ENCODE results near the gene TUBGCP2.

The TUBGCP2 gene

DNA sequence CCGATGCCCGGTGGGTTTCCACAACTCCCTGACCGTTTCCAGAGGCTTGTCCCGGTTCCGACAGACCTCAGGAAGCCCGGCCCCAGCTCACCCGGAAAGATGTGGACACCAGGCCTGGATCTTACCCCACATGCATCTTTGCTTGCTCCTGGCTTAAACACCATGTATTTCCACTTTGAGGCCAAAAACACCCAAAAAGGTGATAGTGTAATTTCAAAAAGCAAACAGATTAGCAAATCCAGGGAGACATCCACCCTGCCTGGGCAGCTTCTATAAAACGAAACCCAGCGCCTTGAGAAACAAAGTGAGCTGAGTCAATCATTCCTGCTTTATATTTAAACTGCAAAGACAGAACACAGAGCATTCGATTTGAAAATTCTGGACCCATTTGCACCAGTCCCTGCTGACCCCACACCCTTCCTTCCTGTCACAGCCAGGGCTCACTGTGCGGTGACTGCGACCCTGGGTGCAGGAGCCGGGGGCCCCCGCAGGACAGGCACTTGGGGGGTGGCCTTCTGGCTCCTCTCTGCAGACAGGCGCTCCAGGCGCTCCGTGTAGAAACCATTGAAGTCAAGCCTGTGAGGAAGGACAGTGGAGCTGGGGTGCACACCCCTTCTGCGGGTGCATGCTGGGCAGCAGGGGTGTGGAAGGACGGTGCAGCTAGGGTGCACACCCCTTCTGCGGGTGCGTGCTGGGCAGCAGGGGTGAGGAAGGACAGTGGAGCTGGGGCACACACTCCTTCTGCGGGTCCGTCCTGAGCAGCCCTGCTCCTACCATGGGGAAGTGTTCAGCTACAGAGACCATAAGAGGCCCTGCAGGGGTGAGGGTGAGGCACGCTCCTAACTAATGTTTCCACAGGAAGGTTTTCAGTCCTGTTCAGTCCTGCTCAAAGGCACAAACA lies 29.1 kb downstream of the TUBGCP2 start:
- DNase-seq (ENCODE audit: low read depth in 2 of 2): no peak

DNA sequence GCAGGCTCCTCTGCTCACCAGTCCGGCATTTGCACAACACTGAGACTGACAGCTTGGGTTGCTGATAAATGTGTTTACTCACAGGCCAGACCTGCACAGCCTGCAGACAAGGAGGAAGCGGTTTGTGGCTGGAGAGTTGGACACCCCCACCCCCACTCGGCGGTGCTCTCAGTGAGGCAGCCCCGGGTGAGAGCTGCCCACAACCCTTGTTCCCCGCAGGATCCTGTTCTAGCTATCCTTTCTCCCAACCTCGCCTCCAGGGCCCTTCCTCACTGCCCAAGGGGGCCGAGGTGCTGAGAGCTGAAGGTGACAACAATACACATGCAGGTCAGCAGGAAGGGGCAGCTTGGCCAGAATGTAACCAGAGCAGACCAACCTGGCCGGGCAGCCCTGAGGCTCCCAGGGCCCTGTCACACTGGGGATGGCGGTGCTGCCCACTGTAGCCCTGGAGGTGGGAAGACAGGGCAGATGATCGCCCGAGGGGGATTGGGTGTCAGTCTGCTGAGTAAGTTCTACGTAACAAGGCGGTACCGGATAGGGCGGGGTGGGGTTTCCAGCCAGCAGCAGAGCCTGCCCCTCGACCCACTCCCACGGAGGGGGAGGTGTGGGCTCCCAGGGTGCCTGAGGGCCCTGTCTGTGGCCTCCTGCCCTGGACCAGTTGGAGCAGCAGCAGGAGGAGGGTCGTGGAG lies 30.0 kb downstream of the TUBGCP2 start:
- peak in 1 of 2 donors; percentile 46 for DNase-seq (ENCODE audit: low read depth in 2 of 2)

DNA sequence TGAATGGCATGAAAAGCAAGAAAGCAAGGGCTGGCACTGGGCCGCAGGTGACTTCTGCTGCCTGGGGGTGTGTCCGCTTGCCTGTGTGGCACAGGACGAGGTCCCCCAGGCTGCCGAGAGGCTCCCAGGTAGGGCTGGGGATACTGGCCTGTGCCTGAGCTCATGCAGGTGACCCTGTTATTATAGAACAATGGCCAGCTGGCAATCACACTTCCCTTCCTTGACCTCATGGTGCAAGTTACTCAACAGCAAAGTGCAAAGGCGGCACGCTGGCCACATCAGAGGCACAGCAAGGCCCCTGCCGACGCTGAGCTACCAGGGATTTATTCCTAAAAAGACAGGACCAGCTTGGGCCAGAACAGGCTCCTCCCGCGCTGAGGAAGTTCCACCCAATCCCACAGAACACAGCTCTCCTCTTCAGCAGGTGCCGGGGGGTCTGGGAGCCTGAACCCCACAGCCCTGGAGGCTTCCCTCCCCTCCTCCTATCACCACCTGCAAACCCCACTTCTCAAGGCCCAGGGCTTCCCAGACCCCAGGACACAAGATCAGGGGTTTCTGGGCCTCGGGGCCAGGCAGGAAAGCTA lies 30.6 kb downstream of the TUBGCP2 start:
- DNase-seq (ENCODE audit: low read depth in 2 of 2): no peak

DNA sequence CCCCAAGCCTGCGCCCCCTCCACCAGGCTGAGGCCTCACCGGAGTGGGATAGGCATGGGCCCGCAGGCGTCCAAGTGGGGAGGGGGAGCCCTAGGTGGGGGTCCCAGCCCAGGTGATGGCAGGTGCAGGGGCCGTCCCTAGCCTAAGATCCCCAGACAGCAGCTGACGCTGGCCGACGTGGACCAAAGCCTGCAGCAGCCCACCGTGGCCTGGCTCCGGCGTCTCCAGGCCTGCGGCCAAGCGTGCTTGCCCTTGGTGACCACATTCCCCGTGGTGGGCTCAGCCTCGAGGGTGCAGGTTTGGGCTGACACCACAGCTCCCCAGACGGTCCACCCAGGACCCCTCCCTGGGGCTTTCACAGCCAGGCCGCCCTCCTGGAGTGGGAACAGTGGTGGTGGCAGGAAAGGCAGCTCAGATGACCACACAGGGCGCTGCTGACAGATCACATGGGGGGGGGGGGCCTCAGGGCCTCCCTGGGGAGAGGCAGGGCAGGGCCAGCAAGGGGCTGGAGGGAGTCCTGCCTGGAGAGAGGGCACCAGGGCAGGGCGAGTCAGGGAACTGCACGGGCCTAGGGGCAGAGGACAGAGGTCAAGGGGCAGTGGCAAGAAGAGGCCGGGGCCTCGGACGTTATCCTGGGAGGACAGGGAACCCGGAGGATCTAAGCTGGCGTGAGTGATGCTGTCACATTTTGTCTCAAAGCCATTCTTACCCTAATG lies 31.2 kb downstream of the TUBGCP2 start:
- DNase-seq (ENCODE audit: low read depth in 2 of 2): no peak

GRCh38 chr10:133276435-133277201 lies 32.1 kb downstream of the TUBGCP2 start, which contains the start of gene ADAM8:
TSS of gene ADAM8 (minus strand) at chr10:133276868. CDS start at chr10:133276817, 51 bp downstream.
- peak in 1 of 2 donors; percentile 42 for DNase-seq (ENCODE audit: low read depth in 2 of 2)

DNA sequence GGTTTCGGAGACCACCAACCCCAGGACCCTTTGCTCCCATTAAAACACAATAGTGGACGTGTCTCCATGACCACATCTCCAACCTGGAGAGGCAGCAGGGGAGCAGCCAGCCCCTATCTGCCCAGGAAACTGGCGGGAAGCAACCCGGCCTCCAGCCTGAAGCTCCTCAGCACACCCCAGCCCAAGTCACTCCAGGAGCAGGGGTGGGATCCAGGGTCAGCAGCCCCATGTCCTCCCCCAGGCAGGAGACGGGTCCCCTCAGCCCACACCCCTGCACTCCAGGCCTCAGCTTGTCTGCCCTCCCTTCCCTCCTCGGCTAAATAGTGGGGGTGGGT lies 32.6 kb downstream of the TUBGCP2 start:
- DNase-seq (ENCODE audit: low read depth in 2 of 2): no peak

GRCh38 chr10:133275684-133276092 lies 33.0 kb downstream of the TUBGCP2 start:
- DNase-seq (ENCODE audit: low read depth in 2 of 2): no peak

- DNase-seq (ENCODE audit: low read depth in 2 of 2): peak; percentile 55 to 61
Measured at GRCh38 chr10:133274751-133275683, 33.7 kb downstream of the TUBGCP2 start.

- DNase-seq (ENCODE audit: low read depth in 2 of 2): no peak
Measured at GRCh38 chr10:133273534-133274143, 35.0 kb downstream of the TUBGCP2 start.

DNA sequence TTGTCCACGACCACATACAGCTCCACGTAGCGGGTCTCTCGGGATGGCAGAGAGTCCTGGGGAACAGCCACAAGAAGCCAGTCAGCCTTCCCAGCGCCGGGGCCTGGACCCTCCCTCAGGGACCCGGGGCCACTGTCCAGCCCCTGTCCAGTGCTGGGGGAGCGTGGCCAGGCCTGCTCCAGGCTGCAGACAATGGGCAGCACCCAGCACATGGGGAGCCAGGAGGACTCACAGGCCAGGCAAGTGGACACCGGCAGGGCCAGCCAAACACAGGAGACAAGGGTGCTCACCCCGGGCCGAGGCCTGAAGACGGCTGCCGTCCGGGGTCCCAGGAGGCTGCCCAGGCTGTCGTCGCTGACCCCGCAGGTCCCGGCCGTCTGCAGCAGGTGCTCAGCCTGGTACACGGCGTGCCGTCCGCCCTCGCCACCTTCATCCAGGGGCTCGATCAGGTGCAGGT lies 35.7 kb downstream of the TUBGCP2 start:
- DNase-seq (ENCODE audit: low read depth in 2 of 2): no peak

GRCh38 chr10:133272301-133272963 lies 36.2 kb downstream of the TUBGCP2 start:
- no peak for DNase-seq (ENCODE audit: low read depth in 2 of 2)

- DNase-seq (ENCODE audit: low read depth in 2 of 2): no peak
Measured at GRCh38 chr10:133271521-133272300, 37.0 kb downstream of the TUBGCP2 start.

- DNase-seq (ENCODE audit: low read depth in 2 of 2): no peak
Measured at GRCh38 chr10:133270773-133271297, 37.8 kb downstream of the TUBGCP2 start.

DNA sequence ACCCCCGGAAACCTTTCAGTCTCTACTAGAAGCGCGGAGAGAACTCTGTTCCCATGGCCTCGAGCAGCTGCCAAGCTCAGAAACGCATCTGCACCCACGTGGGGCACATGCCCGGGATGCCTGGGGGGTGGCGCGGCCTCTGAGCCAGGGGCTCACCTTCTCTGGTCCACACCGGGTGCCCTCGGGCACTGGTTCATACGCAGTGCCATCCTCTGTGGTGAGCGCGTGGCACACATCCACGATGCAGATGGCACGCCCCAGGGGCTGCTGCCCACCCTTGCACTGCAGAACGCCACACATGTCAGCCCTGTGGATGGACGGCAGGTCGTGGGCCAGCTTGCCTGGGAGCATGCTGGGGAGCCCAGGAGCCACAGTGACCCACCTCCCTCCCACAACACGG lies 38.5 kb downstream of the TUBGCP2 start:
- no peak for DNase-seq (ENCODE audit: low read depth in 2 of 2)

DNA sequence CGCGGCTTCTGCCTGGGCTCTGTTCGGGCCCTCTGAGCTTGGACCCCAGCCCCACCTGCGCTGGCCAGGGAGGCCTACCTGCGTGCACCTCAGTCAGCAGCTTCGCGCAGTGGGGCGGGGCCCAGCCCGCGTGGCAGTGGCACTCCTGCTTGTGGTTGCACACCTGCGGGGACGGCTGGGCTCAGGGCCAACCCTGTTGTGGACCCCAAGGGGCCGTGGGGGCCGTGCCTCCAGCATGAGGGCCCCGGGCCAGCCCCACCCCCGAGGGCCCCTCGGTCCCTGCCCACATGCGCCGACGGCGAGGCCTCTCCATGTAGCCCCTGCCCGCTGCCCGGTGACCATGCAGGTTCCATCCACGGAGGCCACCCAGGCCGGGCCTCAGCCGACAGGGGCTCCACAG lies 39.3 kb downstream of the TUBGCP2 start:
- DNase-seq (ENCODE audit: low read depth in 2 of 2): no peak

DNA sequence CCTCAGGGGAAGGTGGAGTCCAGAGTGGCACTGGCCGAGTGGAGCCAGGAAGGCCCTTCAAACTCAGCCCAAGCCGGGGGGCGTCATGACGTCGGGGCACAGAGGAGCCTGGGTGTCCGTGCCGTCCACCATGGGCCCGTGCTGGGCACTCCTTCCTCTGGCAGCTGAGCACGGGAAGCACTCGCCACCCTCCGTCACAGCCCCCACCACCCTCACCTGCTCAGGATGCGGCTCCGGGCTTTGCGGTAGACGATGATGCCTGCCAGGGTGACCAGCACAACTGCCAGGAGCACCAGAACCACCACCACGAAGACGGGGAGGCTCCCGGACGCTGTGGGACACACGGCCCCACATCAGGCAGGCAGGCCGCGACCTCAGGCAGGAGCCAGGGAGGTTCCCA lies 40.1 kb downstream of the TUBGCP2 start:
- DNase-seq (ENCODE audit: low read depth in 2 of 2): no peak

GRCh38 chr10:133267829-133268228 lies 40.8 kb downstream of the TUBGCP2 start:
- no peak for DNase-seq (ENCODE audit: low read depth in 2 of 2)

GRCh38 chr10:133267293-133267692 lies 41.4 kb downstream of the TUBGCP2 start:
- no peak for DNase-seq (ENCODE audit: low read depth in 2 of 2)
